ENCODE measurements around the gene TMEM256.

The TMEM256 gene

DNA sequence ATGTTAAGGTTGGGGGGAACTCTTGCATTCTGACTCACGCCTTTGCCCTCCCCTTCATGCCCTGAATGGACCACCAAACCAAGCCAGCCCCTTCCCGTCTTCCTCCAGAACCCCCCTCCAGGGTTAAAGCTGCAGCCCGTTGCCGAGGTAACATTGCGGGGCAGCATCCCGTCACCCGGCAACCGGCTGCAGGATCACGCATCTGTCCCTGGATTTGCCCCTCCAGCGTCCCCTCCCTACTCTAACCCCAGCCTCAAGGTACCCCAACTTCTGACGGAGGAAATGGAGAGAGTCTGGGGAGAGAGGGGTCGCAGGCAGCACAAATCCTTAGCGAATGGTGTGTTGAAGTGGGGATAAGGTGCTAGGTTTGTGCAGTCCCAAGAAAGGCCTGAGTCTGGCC lies 3.2 kb upstream of the TMEM256 start:
- Histone ChIP-seq H4K20me1 (ENCODE audit: low read depth, low read length) (no peaks in the 10 kb centered on the region), H3K4me2 (ENCODE audit: low read depth, low read length, poor library complexity, severe bottlenecking) (no peak overlapping the region), H3K9me2 (replicated peaks; ENCODE audit: insufficient read depth, low read length) (no peaks in the 10 kb centered on the region), H3K79me2 (ENCODE audit: insufficient read depth, low read length) (no peaks in the 10 kb centered on the region), H3F3A (ENCODE audit: insufficient read depth) (no peaks in the 10 kb centered on the region), H3K27me3 (ENCODE audit: low read length) (no peaks in the 10 kb centered on the region), H3K9ac (ENCODE audit: low read length) (no peak overlapping the region), H3K9me3 (ENCODE audit: insufficient read depth, low read length) (no peaks in the 10 kb centered on the region), H3K27ac (ENCODE audit: low read depth, low read length) (no peak overlapping the region), H3K36me3 (ENCODE audit: low read length) (no peaks in the 10 kb centered on the region), H3K4me3 (ENCODE audit: insufficient read depth, low read length, poor library complexity, severe bottlenecking) (no peak overlapping the region), H2AFZ (ENCODE audit: low read depth, low read length, severe bottlenecking) (no peak overlapping the region)
- TF ChIP-seq EZH2phosphoT487 (conservative IDR thresholded peaks at IDR 0.05; ENCODE audit: low read length): no peak
- no peak for TF ChIP-seq CTCF (IDR thresholded peaks at IDR 0.05; ENCODE audit: insufficient read depth, low read length, poor library complexity, severe bottlenecking)

- no peaks in the 10 kb centered on the region for H3K9me3 ChIP-seq (ENCODE audit: insufficient read depth, low read length)
- H3K4me3 ChIP-seq (ENCODE audit: insufficient read depth, low read length, poor library complexity, severe bottlenecking): no peak overlapping the region
- no peak overlapping the region for H3K27ac ChIP-seq (ENCODE audit: low read depth, low read length)
- no peaks in the 10 kb centered on the region for H3K36me3 ChIP-seq (ENCODE audit: low read length)
- H4K20me1 ChIP-seq (ENCODE audit: low read depth, low read length): no peaks in the 10 kb centered on the region
- no peak overlapping the region for H3K9ac ChIP-seq (ENCODE audit: low read length)
- H3K27me3 ChIP-seq (ENCODE audit: low read length): no peaks in the 10 kb centered on the region
- H3F3A ChIP-seq (ENCODE audit: insufficient read depth): no peaks in the 10 kb centered on the region
- H3K9me2 ChIP-seq (replicated peaks; ENCODE audit: insufficient read depth, low read length): no peaks in the 10 kb centered on the region
- H2AFZ ChIP-seq (ENCODE audit: low read depth, low read length, severe bottlenecking): no peak overlapping the region
- no peak overlapping the region for H3K4me2 ChIP-seq (ENCODE audit: low read depth, low read length, poor library complexity, severe bottlenecking)
- no peak for TF ChIP-seq CTCF (IDR thresholded peaks at IDR 0.05; ENCODE audit: insufficient read depth, low read length, poor library complexity, severe bottlenecking)
- TF ChIP-seq EZH2phosphoT487 (conservative IDR thresholded peaks at IDR 0.05; ENCODE audit: low read length): no peak
- H3K79me2 ChIP-seq (ENCODE audit: insufficient read depth, low read length): no peaks in the 10 kb centered on the region
These were observed 2.4 kb upstream of the TMEM256 start for GRCh38 chr17:7406235-7406825.

- Histone ChIP-seq H3K9me3 (ENCODE audit: insufficient read depth, low read length) (no peaks in the 10 kb centered on the region), H3K9ac (ENCODE audit: low read length) (no peak overlapping the region), H3K27me3 (ENCODE audit: low read length) (no peaks in the 10 kb centered on the region)
These were observed 1.7 kb upstream of the TMEM256 start for GRCh38 chr17:7405350-7406234.

More at GRCh38 chr17:7405350-7406234, 1.7 kb upstream of the TMEM256 start:
- Histone ChIP-seq H3K27ac (ENCODE audit: low read depth, low read length) (no peak overlapping the region), H3K4me2 (ENCODE audit: low read depth, low read length, poor library complexity, severe bottlenecking) (peak overlapping the region; percentile 73), H3K79me2 (ENCODE audit: insufficient read depth, low read length) (no peaks in the 10 kb centered on the region), H3K4me3 (ENCODE audit: insufficient read depth, low read length, poor library complexity, severe bottlenecking) (no peak overlapping the region), H3K9me2 (replicated peaks; ENCODE audit: insufficient read depth, low read length) (no peaks in the 10 kb centered on the region), H4K20me1 (ENCODE audit: low read depth, low read length) (no peaks in the 10 kb centered on the region), H2AFZ (ENCODE audit: low read depth, low read length, severe bottlenecking) (no peak overlapping the region), H3F3A (ENCODE audit: insufficient read depth) (no peaks in the 10 kb centered on the region), H3K36me3 (ENCODE audit: low read length) (no peaks in the 10 kb centered on the region)
- TF ChIP-seq EZH2phosphoT487 (conservative IDR thresholded peaks at IDR 0.05; ENCODE audit: low read length): no peak
- TF ChIP-seq CTCF (IDR thresholded peaks at IDR 0.05; ENCODE audit: insufficient read depth, low read length, poor library complexity, severe bottlenecking): no peak

Measured in SU-DHL-6 (cell line).